ENCODE data around the gene CACNA1C. TPM values are rescaled to one million over a fixed set of nuclear protein-coding genes. Genes with fewer than 3 reads are reported as not detected.

Gene CACNA1C
- total RNA-seq, 2 donors from 2014 or later = 8.1 to 18.2 TPM

- no peaks in the 10 kb centered on the region for H3K36me3 ChIP-seq
- no peaks in the 10 kb centered on the region for H3K4me1 ChIP-seq (replicated peaks)
- no peak overlapping the region for H3K27ac ChIP-seq
- no peaks in the 10 kb centered on the region for H3K9me3 ChIP-seq
- intact Hi-C loops (cut with DNase I) = no loop called here
- 79% methylated on average over 1 of the region's 1 CpG for WGBS
- DNase-seq (ENCODE audit: low spot score) = no peak
- H3K27me3 ChIP-seq (replicated peaks; ENCODE audit: insufficient read depth) = no peaks in the 10 kb centered on the region
- no peak overlapping the region for H3K4me3 ChIP-seq
- TF ChIP-seq POLR2AphosphoS5 (IDR thresholded peaks at IDR 0.05) = no peak
- TF ChIP-seq POLR2A (IDR thresholded peaks at IDR 0.05) = no peak
- TF ChIP-seq CTCF (IDR thresholded peaks at IDR 0.05) = no peak
These were observed 174.6 kb downstream of the CACNA1C start for GRCh38 chr12:2227360-2227759.

- TF ChIP-seq POLR2A (IDR thresholded peaks at IDR 0.05) (no peak), POLR2AphosphoS5 (IDR thresholded peaks at IDR 0.05) (no peak), CTCF (IDR thresholded peaks at IDR 0.05) (no peak)
- no peaks in the 10 kb centered on the region for H3K9me3 ChIP-seq
- no peaks in the 10 kb centered on the region for H3K27me3 ChIP-seq (replicated peaks; ENCODE audit: insufficient read depth)
- no peak for DNase-seq (ENCODE audit: low spot score)
- H3K4me3 ChIP-seq = no peak overlapping the region
- no peaks in the 10 kb centered on the region for H3K4me1 ChIP-seq (replicated peaks)
- H3K27ac ChIP-seq = no peak overlapping the region
- no peaks in the 10 kb centered on the region for H3K36me3 ChIP-seq
- intact Hi-C loops (cut with DNase I) = no loop called here
These were observed 175.7 kb downstream of the CACNA1C start for GRCh38 chr12:2228535-2228934.

- WGBS = 78% methylated on average over 61 of the region's 61 CpGs
- H3K27ac ChIP-seq = no peak overlapping the region
- no peaks in the 10 kb centered on the region for H3K27me3 ChIP-seq (replicated peaks; ENCODE audit: insufficient read depth)
- DNase-seq (ENCODE audit: low spot score) = no peak
- no peaks in the 10 kb centered on the region for H3K9me3 ChIP-seq
- no peaks in the 10 kb centered on the region for H3K4me1 ChIP-seq (replicated peaks)
- no peak overlapping the region for H3K4me3 ChIP-seq
- TF ChIP-seq POLR2A (IDR thresholded peaks at IDR 0.05) (no peak), POLR2AphosphoS5 (IDR thresholded peaks at IDR 0.05) (no peak), CTCF (IDR thresholded peaks at IDR 0.05) (no peak)
- no peaks in the 10 kb centered on the region for H3K36me3 ChIP-seq
- intact Hi-C loops (cut with DNase I) = no loop called here
These were observed 177.1 kb downstream of the CACNA1C start for GRCh38 chr12:2229661-2230539.

- H3K4me3 ChIP-seq = no peak overlapping the region
These were observed 178.3 kb downstream of the CACNA1C start for GRCh38 chr12:2231011-2231595.

More at GRCh38 chr12:2231011-2231595, 178.3 kb downstream of the CACNA1C start:
- WGBS = 84% methylated on average over 7 of the region's 7 CpGs
- intact Hi-C loops (cut with DNase I) = no loop called here
- Histone ChIP-seq H3K9me3 (no peaks in the 10 kb centered on the region), H3K27me3 (replicated peaks; ENCODE audit: insufficient read depth) (no peaks in the 10 kb centered on the region), H3K4me1 (replicated peaks) (no peaks in the 10 kb centered on the region), H3K27ac (no peak overlapping the region), H3K36me3 (no peaks in the 10 kb centered on the region)
- DNase-seq (ENCODE audit: low spot score) = no peak
- no peak for TF ChIP-seq POLR2AphosphoS5 (IDR thresholded peaks at IDR 0.05)
- TF ChIP-seq CTCF (IDR thresholded peaks at IDR 0.05) = no peak
- no peak for TF ChIP-seq POLR2A (IDR thresholded peaks at IDR 0.05)
